ENCODE measurements around the gene MED13L. TPM values are rescaled to one million over a fixed set of nuclear protein-coding genes. Genes with fewer than 3 reads are reported as not detected.

Gene MED13L
- polyA plus RNA-seq, 4 donors: 9.8 to 74.0 (median 14.3) TPM

DNA sequence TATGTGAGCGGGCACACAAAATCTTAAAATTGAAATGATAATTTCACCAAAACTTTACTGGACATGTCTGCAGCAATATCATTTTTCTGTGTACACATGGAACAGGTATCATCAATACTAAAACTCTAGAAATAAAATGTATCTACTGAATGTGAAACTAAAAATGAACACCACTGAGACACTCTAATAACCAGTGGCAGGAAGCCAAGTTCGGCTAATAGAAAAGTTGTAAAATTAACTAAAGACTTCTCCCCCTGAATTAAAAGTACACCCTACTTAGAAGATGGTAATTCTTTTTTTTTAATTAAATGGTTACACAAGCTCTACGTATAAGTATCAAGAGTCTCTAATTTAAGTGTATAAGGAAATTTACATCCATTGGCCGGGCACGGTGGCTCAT lies 227.2 kb downstream of the MED13L start:
- WGBS, 3 donors: 28 to 52% (median 46%) methylated on average over 5 of the region's 5 CpGs
- DNase-seq (peak; percentile 58 to 73), FAIRE-seq (no peak)
- no peaks in the 10 kb centered on the region for H3K9me3 ChIP-seq (ENCODE audit: control insufficient read depth in 2 of 2, insufficient read depth in 1 of 2, low read depth in 1 of 2, low read length in 1 of 2)
- H3K27me3 ChIP-seq (ENCODE audit: control insufficient read depth in 3 of 3, insufficient read depth in 3 of 3, low read length in 3 of 3): no peaks in the 10 kb centered on the region
- peaks cover 2 to 14% (median 4%) of the 10 kb centered on the region in 3 donors for H3K4me1 ChIP-seq (ENCODE audit: control insufficient read depth in 3 of 3, insufficient read depth in 2 of 3, low read depth in 1 of 3, low read length in 2 of 3)
- H3K4me3 ChIP-seq (ENCODE audit: low read depth in 1 of 3, low read length in 3 of 3): no peak overlapping the region
- peak overlapping the region in 1 of 3 donors; percentile 55 for H3K27ac ChIP-seq (ENCODE audit: low read depth in 1 of 3, low read length in 2 of 3)
- H3K36me3 ChIP-seq (ENCODE audit: control insufficient read depth in 3 of 3, insufficient read depth in 2 of 3, low read depth in 1 of 3, low read length in 3 of 3): peaks cover 0 to 3% (median 0%) of the 10 kb centered on the region in 3 donors

DNA sequence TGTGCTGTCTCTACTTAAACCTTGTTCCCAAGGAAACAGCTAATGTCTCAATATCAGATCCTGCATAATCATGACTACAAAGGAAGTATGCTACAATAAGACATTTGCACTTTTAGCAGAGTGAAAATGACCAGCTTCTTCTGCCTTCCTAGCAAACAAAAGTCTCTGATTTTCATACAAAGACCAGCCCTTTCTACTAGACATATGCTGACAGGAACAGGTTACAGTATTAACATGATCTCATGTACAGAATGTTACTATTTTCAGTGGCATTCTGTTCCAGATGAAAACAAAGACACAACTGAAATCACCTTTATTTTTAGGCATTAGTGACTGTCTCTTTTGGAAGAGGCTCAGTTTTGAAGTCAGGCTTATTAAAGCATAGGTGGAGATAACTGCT lies 228.6 kb downstream of the MED13L start:
- H3K9me3 ChIP-seq (ENCODE audit: control insufficient read depth in 2 of 2, insufficient read depth in 1 of 2, low read depth in 1 of 2, low read length in 1 of 2): no peaks in the 10 kb centered on the region
- H3K27me3 ChIP-seq (ENCODE audit: control insufficient read depth in 3 of 3, insufficient read depth in 3 of 3, low read length in 3 of 3): no peaks in the 10 kb centered on the region
- no peak overlapping the region for H3K4me3 ChIP-seq (ENCODE audit: low read depth in 1 of 3, low read length in 3 of 3)
- H3K36me3 ChIP-seq (ENCODE audit: control insufficient read depth in 3 of 3, insufficient read depth in 2 of 3, low read depth in 1 of 3, low read length in 3 of 3): peaks cover 0 to 3% (median 0%) of the 10 kb centered on the region in 3 donors
- no peak for FAIRE-seq
- peaks cover 2 to 16% (median 2%) of the 10 kb centered on the region in 3 donors for H3K4me1 ChIP-seq (ENCODE audit: control insufficient read depth in 3 of 3, insufficient read depth in 2 of 3, low read depth in 1 of 3, low read length in 2 of 3)
- no peak overlapping the region for H3K27ac ChIP-seq (ENCODE audit: low read depth in 1 of 3, low read length in 2 of 3)
- DNase-seq: no peak

DNA sequence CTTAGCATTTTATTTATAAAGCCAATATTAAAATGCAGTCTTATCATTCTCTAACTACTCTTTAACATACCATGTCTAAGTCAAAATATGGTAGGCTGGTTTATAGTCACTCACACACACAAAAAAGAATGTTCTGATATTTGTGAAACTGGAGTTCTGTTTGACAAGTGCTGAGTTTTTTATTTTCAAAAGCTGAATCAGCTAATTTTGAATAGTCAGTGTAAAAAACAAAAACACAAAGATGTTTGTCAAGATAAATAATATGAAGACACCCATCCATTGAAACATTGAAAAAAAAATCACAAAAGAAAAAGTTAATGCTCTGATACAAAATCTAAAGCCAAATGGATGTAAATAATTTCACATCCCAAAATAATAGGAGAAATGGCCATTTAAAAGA lies 231.5 kb downstream of the MED13L start:
- Histone ChIP-seq H3K27ac (ENCODE audit: low read depth in 1 of 3, low read length in 2 of 3) (no peak overlapping the region), H3K4me1 (ENCODE audit: control insufficient read depth in 3 of 3, insufficient read depth in 2 of 3, low read depth in 1 of 3, low read length in 2 of 3) (peaks cover 0 to 9% (median 0%) of the 10 kb centered on the region in 3 donors), H3K36me3 (ENCODE audit: control insufficient read depth in 3 of 3, insufficient read depth in 2 of 3, low read depth in 1 of 3, low read length in 3 of 3) (peaks cover 0 to 3% (median 0%) of the 10 kb centered on the region in 3 donors), H3K27me3 (ENCODE audit: control insufficient read depth in 3 of 3, insufficient read depth in 3 of 3, low read length in 3 of 3) (no peaks in the 10 kb centered on the region), H3K4me3 (ENCODE audit: low read depth in 1 of 3, low read length in 3 of 3) (no peak overlapping the region), H3K9me3 (ENCODE audit: control insufficient read depth in 2 of 2, insufficient read depth in 1 of 2, low read depth in 1 of 2, low read length in 1 of 2) (no peaks in the 10 kb centered on the region)
- FAIRE-seq (no peak), DNase-seq (no peak)

DNA sequence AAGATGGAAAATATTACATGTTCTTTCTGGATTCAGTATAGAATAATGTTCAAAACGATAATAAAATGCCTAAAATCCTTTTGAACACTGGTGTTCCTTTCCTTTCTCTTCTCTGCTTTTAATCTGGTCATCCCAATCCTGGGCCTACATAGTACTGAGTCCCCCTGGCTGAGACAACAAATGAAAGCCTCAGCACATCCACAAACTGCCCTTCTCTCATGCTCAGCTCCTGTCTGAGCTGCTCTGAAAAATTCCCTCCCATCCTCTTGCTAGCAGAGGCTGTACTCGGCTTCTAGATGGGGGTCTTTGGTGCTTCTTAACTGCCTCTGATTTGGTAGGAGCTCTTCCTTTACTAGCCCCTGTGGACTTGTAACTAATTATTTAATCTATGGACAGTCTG lies 232.3 kb downstream of the MED13L start:
- FAIRE-seq (no peak), DNase-seq (no peak)
- Histone ChIP-seq H3K9me3 (ENCODE audit: control insufficient read depth in 2 of 2, insufficient read depth in 1 of 2, low read depth in 1 of 2, low read length in 1 of 2) (no peaks in the 10 kb centered on the region), H3K36me3 (ENCODE audit: control insufficient read depth in 3 of 3, insufficient read depth in 2 of 3, low read depth in 1 of 3, low read length in 3 of 3) (peaks cover 0 to 3% (median 0%) of the 10 kb centered on the region in 3 donors), H3K4me1 (ENCODE audit: control insufficient read depth in 3 of 3, insufficient read depth in 2 of 3, low read depth in 1 of 3, low read length in 2 of 3) (peaks cover 0 to 7% (median 0%) of the 10 kb centered on the region in 3 donors), H3K27me3 (ENCODE audit: control insufficient read depth in 3 of 3, insufficient read depth in 3 of 3, low read length in 3 of 3) (no peaks in the 10 kb centered on the region), H3K27ac (ENCODE audit: low read depth in 1 of 3, low read length in 2 of 3) (no peak overlapping the region), H3K4me3 (ENCODE audit: low read depth in 1 of 3, low read length in 3 of 3) (no peak overlapping the region)
- 92 to 96% (median 92%) methylated on average over 2 of the region's 2 CpGs for WGBS, 3 donors

DNA sequence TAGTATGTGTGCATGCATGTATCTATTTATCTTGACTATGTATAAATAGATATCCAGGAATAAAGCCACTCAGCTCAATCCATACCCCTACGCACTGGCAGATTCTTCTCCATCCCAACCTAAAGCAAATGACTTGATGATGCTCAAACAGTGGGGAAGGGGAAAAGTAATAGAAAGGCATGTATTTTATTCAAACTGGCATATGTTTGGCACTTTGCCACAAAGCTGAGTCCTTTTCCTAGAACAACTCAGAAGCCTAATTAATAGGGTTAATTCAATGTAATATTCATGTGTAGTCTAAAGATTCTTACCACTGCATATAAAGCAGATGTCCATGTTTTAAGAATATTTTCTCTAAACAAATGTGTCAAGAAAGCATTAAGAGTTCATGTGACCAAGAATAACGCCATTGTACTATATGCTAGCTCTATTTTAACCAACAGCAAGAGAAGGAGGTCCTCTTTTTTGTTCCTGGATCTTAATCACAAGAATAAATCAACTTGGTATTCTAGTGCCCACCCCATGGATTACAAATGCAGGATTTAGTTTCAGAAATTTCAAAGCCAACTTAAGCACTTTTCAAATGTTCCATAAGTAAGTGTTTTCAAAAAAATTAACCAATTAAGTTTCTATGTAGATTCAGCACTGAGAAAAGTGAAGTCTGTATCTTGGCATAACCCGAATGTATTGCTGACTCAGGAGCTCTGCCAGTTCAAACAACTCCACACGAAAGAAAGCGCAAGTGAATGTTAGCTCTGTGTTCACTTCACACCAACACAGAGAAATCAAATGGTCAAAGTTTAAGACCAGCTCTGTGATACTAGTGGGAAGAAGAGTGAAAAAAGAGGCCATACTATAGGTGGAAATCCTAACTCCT lies 233.6 kb downstream of the MED13L start:
- no peak for FAIRE-seq
- 51 to 67% (median 51%) methylated on average over 5 of the region's 5 CpGs for WGBS, 3 donors
- peaks cover 0 to 6% (median 0%) of the 10 kb centered on the region in 3 donors for H3K4me1 ChIP-seq (ENCODE audit: control insufficient read depth in 3 of 3, insufficient read depth in 2 of 3, low read depth in 1 of 3, low read length in 2 of 3)
- H3K36me3 ChIP-seq (ENCODE audit: control insufficient read depth in 3 of 3, insufficient read depth in 2 of 3, low read depth in 1 of 3, low read length in 3 of 3): peaks cover 0 to 3% (median 0%) of the 10 kb centered on the region in 3 donors
- no peak overlapping the region for H3K27ac ChIP-seq (ENCODE audit: low read depth in 1 of 3, low read length in 2 of 3)
- no peaks in the 10 kb centered on the region for H3K9me3 ChIP-seq (ENCODE audit: control insufficient read depth in 2 of 2, insufficient read depth in 1 of 2, low read depth in 1 of 2, low read length in 1 of 2)
- H3K27me3 ChIP-seq (ENCODE audit: control insufficient read depth in 3 of 3, insufficient read depth in 3 of 3, low read length in 3 of 3): no peaks in the 10 kb centered on the region
- no peak overlapping the region for H3K4me3 ChIP-seq (ENCODE audit: low read depth in 1 of 3, low read length in 3 of 3)
- DNase-seq: peak; percentile 47 to 60

DNA sequence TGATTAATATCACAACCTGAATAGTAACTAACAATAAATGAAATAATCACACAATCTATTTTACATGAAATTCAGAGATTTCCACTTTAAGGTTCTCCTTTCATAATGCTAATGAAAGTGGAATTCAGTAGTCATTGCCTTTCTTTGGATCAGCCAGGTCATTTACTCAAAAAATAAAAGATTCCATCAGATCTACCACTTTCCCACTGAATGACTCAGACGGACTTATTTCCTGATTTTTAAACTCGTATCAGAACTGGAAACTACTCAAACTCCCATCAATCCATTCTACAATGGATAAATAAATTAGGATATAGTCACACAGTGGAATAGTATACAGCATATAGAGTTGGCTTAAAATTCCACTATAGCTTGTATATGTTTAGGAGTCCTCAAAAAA lies 237.1 kb downstream of the MED13L start:
- WGBS, 3 donors: 77 to 85% (median 83%) methylated on average over 2 of the region's 2 CpGs
- Histone ChIP-seq H3K4me1 (ENCODE audit: control insufficient read depth in 3 of 3, insufficient read depth in 2 of 3, low read depth in 1 of 3, low read length in 2 of 3) (peaks cover 0 to 6% (median 0%) of the 10 kb centered on the region in 3 donors), H3K27ac (ENCODE audit: low read depth in 1 of 3, low read length in 2 of 3) (no peak overlapping the region), H3K4me3 (ENCODE audit: low read depth in 1 of 3, low read length in 3 of 3) (no peak overlapping the region), H3K27me3 (ENCODE audit: control insufficient read depth in 3 of 3, insufficient read depth in 3 of 3, low read length in 3 of 3) (no peaks in the 10 kb centered on the region), H3K9me3 (ENCODE audit: control insufficient read depth in 2 of 2, insufficient read depth in 1 of 2, low read depth in 1 of 2, low read length in 1 of 2) (no peaks in the 10 kb centered on the region), H3K36me3 (ENCODE audit: control insufficient read depth in 3 of 3, insufficient read depth in 2 of 3, low read depth in 1 of 3, low read length in 3 of 3) (no peaks in the 10 kb centered on the region)
- FAIRE-seq: no peak
- DNase-seq: no peak

DNA sequence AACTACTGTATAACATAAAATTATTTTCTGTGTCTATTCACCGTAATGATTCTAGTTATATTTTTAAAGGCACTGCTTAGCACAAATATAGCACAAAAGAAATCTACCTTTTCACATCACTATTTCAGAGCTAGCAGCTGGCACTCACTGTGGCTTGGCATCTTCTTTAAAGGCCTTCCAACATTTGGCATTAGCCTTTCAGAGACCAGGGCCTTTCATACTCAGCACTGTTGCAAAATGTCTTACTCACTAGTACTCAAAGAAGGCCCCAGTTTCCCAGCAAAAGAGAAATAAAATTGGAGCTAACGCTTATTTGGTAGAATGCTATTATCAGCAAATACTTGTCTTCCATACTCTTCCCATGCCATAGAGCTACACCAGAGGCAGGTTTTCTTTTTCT lies 238.4 kb downstream of the MED13L start:
- no peak overlapping the region for H3K27ac ChIP-seq (ENCODE audit: low read depth in 1 of 3, low read length in 2 of 3)
- DNase-seq: no peak
- WGBS, 3 donors: 97 to 99% (median 99%) methylated on average over 2 of the region's 2 CpGs
- H3K9me3 ChIP-seq (ENCODE audit: control insufficient read depth in 2 of 2, insufficient read depth in 1 of 2, low read depth in 1 of 2, low read length in 1 of 2): no peaks in the 10 kb centered on the region
- FAIRE-seq: no peak
- H3K4me3 ChIP-seq (ENCODE audit: low read depth in 1 of 3, low read length in 3 of 3): no peak overlapping the region
- no peaks in the 10 kb centered on the region for H3K4me1 ChIP-seq (ENCODE audit: control insufficient read depth in 3 of 3, insufficient read depth in 2 of 3, low read depth in 1 of 3, low read length in 2 of 3)
- no peaks in the 10 kb centered on the region for H3K27me3 ChIP-seq (ENCODE audit: control insufficient read depth in 3 of 3, insufficient read depth in 3 of 3, low read length in 3 of 3)
- no peaks in the 10 kb centered on the region for H3K36me3 ChIP-seq (ENCODE audit: control insufficient read depth in 3 of 3, insufficient read depth in 2 of 3, low read depth in 1 of 3, low read length in 3 of 3)

DNA sequence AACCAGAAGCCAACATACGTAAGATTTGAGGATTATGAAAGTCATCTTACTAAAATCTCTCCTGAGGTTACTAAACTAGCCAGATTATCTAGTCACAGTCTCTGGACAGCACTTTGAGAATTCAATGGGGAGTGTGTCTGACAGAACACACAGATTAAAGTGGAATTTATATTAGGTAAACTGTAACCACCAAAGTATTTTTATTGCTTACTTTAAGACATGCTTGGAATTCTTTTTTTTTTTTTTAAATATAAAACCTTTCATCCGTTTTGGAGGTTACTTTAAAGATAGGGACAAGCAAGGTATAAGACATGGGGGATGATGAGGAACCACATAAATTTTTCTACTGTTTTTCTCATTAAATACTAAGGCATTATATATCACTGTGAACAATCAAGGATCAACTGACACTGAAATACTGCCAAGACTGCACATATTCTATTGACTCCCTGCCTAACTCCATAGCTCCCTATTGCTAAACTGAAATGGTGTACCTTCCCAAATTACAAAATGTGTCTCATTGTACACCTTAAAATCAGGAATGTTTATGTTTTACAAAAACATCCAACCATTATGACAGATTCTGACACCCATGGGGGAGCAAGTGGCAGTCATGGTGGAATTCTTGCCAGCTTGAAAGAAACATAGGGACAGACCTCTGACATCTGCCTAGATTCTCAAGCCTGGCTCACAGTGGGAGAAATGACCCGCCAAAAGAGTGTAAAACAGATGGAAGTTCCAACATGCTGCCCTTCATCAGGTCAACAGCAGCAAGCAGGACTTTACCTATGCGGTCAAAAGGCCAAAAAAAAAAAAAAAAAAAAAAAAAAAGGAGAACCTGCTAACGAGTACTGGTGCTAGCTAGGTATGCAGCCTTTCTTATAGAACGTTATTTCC lies 239.3 kb downstream of the MED13L start:
- Histone ChIP-seq H3K4me3 (ENCODE audit: low read depth in 1 of 3, low read length in 3 of 3) (no peak overlapping the region), H3K27ac (ENCODE audit: low read depth in 1 of 3, low read length in 2 of 3) (no peak overlapping the region), H3K36me3 (ENCODE audit: control insufficient read depth in 3 of 3, insufficient read depth in 2 of 3, low read depth in 1 of 3, low read length in 3 of 3) (no peaks in the 10 kb centered on the region), H3K9me3 (ENCODE audit: control insufficient read depth in 2 of 2, insufficient read depth in 1 of 2, low read depth in 1 of 2, low read length in 1 of 2) (no peaks in the 10 kb centered on the region), H3K4me1 (ENCODE audit: control insufficient read depth in 3 of 3, insufficient read depth in 2 of 3, low read depth in 1 of 3, low read length in 2 of 3) (no peaks in the 10 kb centered on the region), H3K27me3 (ENCODE audit: control insufficient read depth in 3 of 3, insufficient read depth in 3 of 3, low read length in 3 of 3) (no peaks in the 10 kb centered on the region)
- 84 to 90% (median 89%) methylated on average over 6 of the region's 6 CpGs for WGBS, 3 donors
- DNase-seq (no peak), FAIRE-seq (no peak)

Measured in small intestine (tissue), 7 donors.